GM13977 (cell line): ENCODE measurements around the gene COQ9.
"Not testable (repeated sequence)": the region's sequence is repeated elsewhere in the genome, so short reads cannot be mapped to it uniquely, and the experiment has no call there.

Experiments
- DNase-seq: peaks from one replicate; pipeline ENCODE4 v3.0.0; 2012; ENCODE audit warnings: low spot score
- in situ Hi-C: fragments of 300-500 bp; cut with MboI; formaldehyde crosslinking; loops from one replicate; pipeline ENCODE4 v1.12.0; 2022; ENCODE audit warnings: low sequenced_read_pairs, low pct_unique_long_range_greater_than_20kb, mixed read lengths, inconsistent platforms; ENCODE audit not compliant: unreplicated experiment
- TF ChIP-seq, protein P1 (sequence below): IDR thresholded peaks from 2 replicates; pipeline ENCODE4 v1.5.1; 2012; ENCODE audit warnings: mild to moderate bottlenecking, control low read depth; ENCODE audit not compliant: insufficient read depth; ENCODE audit errors: extremely low read depth, missing control alignments

Gene COQ9, protein sequence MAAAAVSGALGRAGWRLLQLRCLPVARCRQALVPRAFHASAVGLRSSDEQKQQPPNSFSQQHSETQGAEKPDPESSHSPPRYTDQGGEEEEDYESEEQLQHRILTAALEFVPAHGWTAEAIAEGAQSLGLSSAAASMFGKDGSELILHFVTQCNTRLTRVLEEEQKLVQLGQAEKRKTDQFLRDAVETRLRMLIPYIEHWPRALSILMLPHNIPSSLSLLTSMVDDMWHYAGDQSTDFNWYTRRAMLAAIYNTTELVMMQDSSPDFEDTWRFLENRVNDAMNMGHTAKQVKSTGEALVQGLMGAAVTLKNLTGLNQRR

GRCh38 chr16:57447186-57447962 lies at the start of gene COQ9, which contains the start of gene CIAPIN1:
Gene COQ9, plus strand, starts transcription at chr16:57447479. Its CDS starts 27 bp downstream, at chr16:57447506.
Gene CIAPIN1, minus strand, starts transcription at chr16:57447385. Its CDS starts 6,457 bp downstream, at chr16:57440928.
- peak; percentile 95 for DNase-seq
- TF ChIP-seq, protein P1, sequence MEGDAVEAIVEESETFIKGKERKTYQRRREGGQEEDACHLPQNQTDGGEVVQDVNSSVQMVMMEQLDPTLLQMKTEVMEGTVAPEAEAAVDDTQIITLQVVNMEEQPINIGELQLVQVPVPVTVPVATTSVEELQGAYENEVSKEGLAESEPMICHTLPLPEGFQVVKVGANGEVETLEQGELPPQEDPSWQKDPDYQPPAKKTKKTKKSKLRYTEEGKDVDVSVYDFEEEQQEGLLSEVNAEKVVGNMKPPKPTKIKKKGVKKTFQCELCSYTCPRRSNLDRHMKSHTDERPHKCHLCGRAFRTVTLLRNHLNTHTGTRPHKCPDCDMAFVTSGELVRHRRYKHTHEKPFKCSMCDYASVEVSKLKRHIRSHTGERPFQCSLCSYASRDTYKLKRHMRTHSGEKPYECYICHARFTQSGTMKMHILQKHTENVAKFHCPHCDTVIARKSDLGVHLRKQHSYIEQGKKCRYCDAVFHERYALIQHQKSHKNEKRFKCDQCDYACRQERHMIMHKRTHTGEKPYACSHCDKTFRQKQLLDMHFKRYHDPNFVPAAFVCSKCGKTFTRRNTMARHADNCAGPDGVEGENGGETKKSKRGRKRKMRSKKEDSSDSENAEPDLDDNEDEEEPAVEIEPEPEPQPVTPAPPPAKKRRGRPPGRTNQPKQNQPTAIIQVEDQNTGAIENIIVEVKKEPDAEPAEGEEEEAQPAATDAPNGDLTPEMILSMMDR, result no peak

GRCh38 chr16:57397493-57397892 lies 49.8 kb upstream of the COQ9 start:
- in situ Hi-C loops, DNase-seq: not testable (repeated sequence)

More at GRCh38 chr16:57447186-57447962, at the start of gene COQ9, which contains the start of gene CIAPIN1:
- in situ Hi-C loops, result no loop called here

DNA sequence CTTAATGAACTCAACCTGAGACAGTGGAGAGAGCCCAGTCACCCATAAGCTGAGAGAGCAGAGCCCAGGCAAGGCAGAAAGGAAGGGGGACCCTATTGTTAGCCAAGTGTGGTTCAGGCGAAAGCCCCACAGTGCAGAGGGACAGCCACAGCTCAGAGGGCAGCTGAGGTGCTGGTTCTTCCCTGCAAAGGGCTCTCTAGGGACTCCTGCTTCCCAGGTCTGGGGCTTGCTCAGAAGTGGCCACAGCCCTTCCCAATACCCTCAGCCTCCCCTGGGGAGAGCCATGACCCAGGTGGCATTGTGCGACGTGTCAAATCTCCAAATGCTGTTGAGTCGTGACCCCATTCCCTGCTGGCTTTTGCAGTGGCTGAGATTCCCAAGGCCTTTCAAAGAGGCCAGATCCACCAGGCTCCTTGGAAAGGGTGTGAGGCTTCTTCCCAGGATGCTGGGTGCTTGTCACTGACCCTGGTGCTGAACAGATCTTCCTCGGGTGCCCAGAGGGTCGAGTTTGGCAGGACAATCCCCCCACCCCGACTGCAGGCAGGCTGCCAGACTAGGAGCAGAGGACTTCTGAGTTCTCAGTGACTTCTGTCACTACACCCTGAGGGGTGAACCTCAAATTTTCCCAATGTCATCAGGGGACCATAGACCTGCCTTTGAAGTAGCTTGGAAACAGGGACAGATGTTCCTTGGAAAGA lies 45.2 kb upstream of the COQ9 start:
- TF ChIP-seq, protein P1, result no peak
- in situ Hi-C loops, result loop anchor here (25.0 kb wide), 1 partner anchor 315 kb away; the partner anchor contains the start of gene CPNE2
- DNase-seq, result no peak

- TF ChIP-seq, protein P1, result no peak
- no peak for DNase-seq
- in situ Hi-C loops, result loop anchor here (25.0 kb wide), 1 partner anchor 317 kb away; the partner anchor contains the start of gene CPNE2
Observed at GRCh38 chr16:57403965-57404817, 43.1 kb upstream of the COQ9 start, which contains the start of gene CCL17. Gene CCL17, plus strand, starts transcription at chr16:57404767. Its CDS starts 9,166 bp downstream, at chr16:57413933.

- in situ Hi-C loops, result loop anchor here (25.0 kb wide), 1 partner anchor 318 kb away; the partner anchor contains the start of gene CPNE2
- DNase-seq, result no peak
Observed at GRCh38 chr16:57405097-57405496, 42.2 kb upstream of the COQ9 start.

GRCh38 chr16:57406881-57407280 lies 40.4 kb upstream of the COQ9 start:
- no peak for DNase-seq
- TF ChIP-seq, protein P1, result no peak
- in situ Hi-C loops, result loop anchor here (25.0 kb wide), 1 partner anchor 320 kb away; the partner anchor contains the start of gene CPNE2

More at GRCh38 chr16:57405097-57405496, 42.2 kb upstream of the COQ9 start:
- TF ChIP-seq, protein P1, result no peak
